Tibial nerve (tissue), 3 donors: ENCODE measurements around the gene BHLHE40.

Experiments
- CTCF ChIP-seq, 5 experiments: fragments of 200-600 bp in 3 of 5; fragments of 450-650 bp in 2 of 5; sonication (generic) in 3 of 5; IDR thresholded peaks; one replicate each; pipeline ENCODE4 v1.5.1; 2016 to 2019; ENCODE audit warnings: antibody characterized with exemption in 5 of 5, mild to moderate bottlenecking in 3 of 5, moderate library complexity in 2 of 5
- POLR2A ChIP-seq, 2 donors: fragments of 450-650 bp; IDR thresholded peaks; one replicate each; pipeline ENCODE4 v1.6.1; 2017; ENCODE audit warnings: antibody characterized with exemption in 2 of 2, mild to moderate bottlenecking in 2 of 2, moderate library complexity in 2 of 2

- TF ChIP-seq POLR2A (IDR thresholded peaks at IDR 0.05) (no peak), CTCF (IDR thresholded peaks at IDR 0.05) (no peak)
These were observed 38.3 kb upstream of the BHLHE40 start for GRCh38 chr3:4940985-4941384.
